Activated CD8-positive, alpha-beta memory T cell treated with anti-CD3 and anti-CD28 coated beads for 36 hours (primary cell): Measurements from ENCODE around the gene TBX20. TPM values are rescaled to one million over a fixed set of nuclear protein-coding genes. Genes with fewer than 3 reads are reported as not detected.
"Not testable (repeated sequence)": the region's sequence is repeated elsewhere in the genome, so short reads cannot be mapped to it uniquely, and the experiment has no call there.

Experiments used
- CTCF ChIA-PET: fragments of 350-600 bp; sonication (Branson Sonifier 250); formaldehyde crosslinking; loops from one replicate; lab custom pipeline; 2021; ENCODE audit warnings: antibody characterized with exemption; lab: Charles Lee
- POLR2A ChIA-PET: fragments of 350-600 bp; sonication (Branson Sonifier 250); formaldehyde crosslinking; loops from one replicate; lab custom pipeline; 2021; ENCODE audit warnings: antibody characterized with exemption; lab: Charles Lee
- total RNA-seq, 2 experiments: library from RNA; stranded (reverse); gene quantifications; one replicate each; pipeline ENCODE4 v1.2.3, GENCODE V29; 2021

TBX20 gene
- total RNA-seq, 2 experiments from 2014 or later = not detected

DNA sequence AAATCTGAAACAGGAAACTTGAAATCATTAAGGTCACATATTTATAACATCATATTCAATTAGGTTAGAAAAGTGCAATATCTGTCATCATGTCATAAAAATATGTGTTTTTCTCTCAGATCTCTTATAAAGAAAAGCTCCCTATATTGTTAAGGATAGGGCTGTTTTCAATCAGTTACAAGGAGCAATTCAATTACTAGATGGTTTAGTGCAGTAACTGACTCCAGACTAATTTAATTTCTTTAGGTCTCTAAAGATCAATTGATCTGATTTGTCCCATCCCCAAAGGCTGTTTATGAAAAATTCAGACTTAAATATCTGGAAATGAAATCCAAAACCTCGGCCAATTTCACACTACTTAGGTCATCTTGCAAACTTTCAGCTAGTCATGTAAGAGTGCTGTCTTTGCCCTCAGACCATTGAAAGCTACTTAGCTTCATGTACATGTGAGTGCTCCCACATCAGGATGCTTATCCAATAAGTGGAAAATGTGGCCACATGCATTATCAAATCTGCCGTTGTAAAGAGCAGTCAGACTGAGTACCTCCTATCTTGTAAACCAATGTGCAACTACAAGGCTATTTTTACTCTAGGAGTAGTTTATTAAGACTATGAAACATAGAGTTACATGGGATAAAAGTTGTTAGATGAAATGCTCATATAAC, 24.7 kb downstream of the TBX20 start:
- CTCF ChIA-PET, POLR2A ChIA-PET: not testable (repeated sequence)

DNA sequence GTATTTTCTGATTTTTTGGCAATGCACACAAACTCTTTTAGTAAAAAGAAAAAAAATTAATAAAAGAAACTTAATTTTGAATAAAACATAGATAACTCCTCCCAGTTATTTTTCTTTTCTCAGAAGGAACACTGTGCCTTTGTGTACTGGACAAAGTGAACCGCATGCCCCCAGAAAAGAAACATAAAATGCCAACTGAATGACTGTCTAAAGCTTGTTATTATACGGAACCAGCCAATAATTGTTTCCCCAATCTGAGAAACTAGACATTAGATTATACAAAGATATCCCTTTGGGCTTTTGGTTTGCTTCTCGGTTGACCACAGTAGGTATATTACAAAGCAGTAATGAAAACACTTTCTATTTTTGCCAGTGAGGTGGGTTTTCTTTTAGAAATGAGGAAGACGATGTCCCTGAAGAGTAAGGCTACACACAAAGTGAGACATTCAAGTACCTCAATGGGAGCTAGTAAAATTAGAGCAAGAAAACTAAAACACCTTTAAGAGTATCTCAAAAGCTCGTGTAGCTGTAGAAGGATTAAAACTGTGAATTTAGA, 25.3 kb downstream of the TBX20 start:
- CTCF ChIA-PET, POLR2A ChIA-PET: not testable (repeated sequence)

DNA sequence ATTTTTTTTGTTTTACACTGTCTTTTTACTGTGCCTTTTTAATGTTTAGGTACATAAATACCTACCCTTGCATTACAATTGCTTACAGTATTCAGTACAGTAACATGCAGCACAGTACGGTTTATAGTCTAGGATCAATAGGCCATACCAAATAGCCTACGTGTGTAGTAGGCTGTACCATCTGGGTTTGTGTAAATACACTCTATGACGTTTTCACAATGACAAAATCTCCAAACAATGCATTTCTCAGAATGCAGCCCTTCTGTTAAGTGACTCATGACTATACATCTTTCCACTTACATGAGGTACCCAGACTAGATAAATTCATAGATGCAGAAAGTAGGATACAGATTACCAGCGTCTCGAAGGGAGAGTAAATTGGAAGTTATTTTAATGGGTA, 26.5 kb downstream of the TBX20 start:
- CTCF ChIA-PET, POLR2A ChIA-PET: not testable (repeated sequence)

DNA sequence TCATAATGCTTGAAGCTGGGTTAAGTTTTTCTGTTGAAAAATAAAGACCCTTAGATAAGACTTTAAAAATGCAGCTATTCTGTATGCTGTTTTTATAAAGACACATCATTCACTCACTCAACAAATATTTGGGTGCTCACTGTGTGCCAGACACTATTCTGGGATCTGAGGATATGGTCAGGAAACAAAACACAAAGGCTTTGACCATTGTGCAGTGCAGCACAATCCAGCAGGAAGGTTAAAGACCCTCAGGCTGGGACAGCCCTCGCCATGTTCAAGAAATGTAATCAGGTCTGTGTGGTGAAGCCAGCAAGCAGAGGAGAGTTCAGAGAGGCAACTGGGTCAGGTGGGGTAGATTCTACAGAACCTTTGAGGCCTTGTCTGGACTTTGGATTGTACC, 31.5 kb downstream of the TBX20 start:
- CTCF ChIA-PET, POLR2A ChIA-PET: not testable (repeated sequence)

DNA sequence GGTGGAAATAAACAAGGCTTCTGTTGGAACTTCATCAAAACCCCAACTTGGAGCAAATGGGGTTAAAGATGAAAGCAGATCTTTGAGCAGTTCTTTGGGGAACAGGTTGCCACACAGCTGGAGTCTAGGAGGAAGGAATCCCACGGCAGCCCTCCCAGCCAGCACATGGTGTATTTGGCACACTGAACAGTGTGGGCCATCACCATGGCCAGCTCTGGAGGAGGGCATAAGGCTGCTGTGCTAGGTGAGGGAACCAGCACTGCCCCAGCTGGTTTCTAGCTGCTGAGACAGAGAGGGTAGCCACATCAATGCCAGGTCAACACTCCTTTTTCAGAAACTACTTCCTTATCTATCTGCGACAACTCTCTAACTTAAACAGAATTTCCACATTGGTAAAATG, 33.7 kb downstream of the TBX20 start:
- POLR2A ChIA-PET = not testable (repeated sequence)

DNA sequence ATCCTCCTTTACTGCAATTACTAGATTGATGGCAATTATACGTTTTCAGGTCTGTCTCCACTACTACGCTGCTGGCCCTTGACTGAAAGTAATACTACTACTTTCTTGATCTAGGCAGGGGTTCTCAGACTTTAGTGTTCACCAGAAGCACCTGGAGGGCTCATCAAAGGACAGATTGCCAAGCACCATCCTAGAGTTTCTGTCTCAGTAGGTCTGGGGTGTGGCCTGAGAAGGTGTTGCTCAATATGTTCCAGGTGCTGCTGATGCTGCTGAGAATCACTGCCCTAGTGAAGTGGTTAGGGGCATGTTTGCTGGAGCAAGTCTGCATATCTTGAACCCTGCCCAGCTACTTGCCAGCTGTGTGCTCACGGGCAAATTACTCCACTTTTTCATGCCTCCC, 37.9 kb downstream of the TBX20 start:
- CTCF ChIA-PET, POLR2A ChIA-PET: not testable (repeated sequence)

More for the DNA sequence above, 33.7 kb downstream of the TBX20 start:
- CTCF ChIA-PET = not testable (repeated sequence)

DNA sequence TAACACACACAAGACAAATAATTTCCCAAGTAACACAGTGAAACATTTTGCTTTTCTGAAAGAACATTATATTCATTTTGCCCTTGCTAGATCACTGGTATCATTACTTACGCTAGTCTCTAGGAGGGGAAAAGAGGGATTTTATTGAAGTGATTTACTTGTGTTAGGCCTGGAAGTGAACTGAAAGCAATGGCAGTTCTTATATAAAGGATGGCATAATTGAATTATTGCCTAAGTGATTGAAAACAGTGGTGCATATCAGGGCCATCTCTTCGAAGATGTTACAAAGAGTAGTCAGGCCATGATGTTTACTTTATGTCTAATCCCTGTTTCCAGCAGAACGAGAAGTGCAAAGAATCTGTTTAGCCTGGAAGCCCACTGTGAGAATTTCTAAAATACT, 38.8 kb downstream of the TBX20 start:
- POLR2A ChIA-PET, CTCF ChIA-PET: not testable (repeated sequence)

DNA sequence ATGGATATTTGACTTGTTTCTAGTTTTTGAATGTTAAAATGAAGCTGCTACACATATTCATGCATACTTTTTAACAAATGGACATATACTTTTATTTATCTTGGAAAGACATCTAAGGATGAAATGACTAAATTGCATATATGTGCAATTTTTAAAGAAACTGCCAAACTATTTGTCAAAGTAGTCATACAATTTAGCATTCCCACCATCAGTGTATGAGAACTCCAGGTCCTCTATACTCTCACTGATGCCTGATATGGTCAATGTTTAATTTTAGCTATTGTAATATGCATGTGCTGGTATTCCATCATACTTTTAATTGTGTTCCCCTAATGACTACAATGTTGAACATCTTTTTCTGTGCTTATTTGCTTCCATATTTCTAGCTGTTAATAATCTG, 47.0 kb downstream of the TBX20 start:
- POLR2A ChIA-PET, CTCF ChIA-PET: not testable (repeated sequence)

DNA sequence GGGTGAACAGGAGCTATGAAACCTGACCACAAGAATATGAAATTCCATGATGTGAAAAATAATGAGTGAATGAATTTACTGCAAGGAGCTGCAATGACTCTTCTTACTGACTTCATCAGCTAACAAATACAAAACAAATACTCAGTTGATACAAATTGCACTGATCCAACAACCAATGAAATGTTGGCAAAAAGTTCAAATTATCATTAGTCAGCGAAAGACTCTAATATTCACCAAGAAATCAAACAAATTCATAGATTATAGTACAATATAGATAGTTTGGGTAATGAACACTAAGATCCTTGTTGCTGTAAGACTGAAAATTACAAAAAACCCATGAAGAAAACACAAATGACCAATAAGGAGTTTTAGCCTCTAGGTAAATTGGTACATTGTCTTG, 49.0 kb downstream of the TBX20 start:
- POLR2A ChIA-PET = not testable (repeated sequence)

DNA sequence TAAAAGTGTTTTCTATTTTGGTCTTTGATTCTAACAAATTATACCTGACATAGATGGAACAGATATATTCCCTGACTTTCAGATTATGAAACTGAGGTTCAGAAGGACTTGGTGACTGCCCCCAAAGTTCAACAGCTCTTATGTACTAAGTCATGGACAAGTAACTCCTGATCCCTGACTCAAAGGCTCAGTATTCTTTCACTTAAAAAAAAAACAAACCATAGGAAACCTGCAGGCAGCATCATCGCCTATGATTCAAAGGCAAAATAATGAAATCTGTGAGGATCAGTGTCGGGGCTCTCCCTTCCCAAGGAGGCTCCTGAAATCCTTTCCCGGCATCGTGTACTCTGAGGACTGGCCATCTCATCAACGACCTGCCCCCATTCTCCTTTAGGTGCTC, 49.9 kb downstream of the TBX20 start:
- POLR2A ChIA-PET, CTCF ChIA-PET: not testable (repeated sequence)

More for the DNA sequence above, 49.0 kb downstream of the TBX20 start:
- CTCF ChIA-PET = not testable (repeated sequence)

DNA sequence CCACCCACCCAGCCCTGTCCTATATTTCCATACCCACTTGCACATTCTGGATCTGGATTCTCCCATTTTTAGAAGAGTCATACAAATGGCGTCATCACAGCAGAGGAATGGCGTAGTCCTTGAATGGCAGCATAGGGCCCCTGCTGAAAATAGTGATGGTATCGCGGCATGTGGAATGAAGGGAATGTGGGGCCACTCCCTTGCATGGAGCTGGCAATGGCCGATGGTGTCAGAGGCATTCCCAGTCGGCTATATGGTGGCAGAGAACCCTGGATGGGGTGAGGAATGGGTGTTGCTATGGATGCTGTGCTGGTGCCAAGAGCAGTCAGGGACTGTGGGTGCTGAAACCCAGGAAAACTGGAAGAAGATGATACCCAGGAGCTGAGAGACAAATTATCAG, 51.5 kb downstream of the TBX20 start:
- CTCF ChIA-PET, POLR2A ChIA-PET: not testable (repeated sequence)

DNA sequence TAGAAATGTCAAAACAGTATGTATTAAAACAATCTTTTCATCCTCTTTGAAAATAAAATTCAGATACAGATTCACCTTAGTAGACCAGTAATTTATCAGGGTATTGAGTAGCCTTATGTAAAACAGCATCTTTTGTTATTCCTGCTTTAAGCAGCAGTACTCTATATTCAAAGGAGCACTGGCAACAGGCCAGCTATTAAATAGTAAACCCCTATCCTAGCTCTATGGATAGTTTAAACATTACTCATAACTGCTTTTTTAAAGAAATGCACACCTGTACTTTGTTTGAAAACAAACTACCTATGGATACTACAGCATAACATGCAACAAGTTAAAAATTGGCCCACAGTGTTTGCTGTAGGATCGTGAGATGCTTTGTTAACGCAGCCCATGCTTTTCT, 53.7 kb downstream of the TBX20 start:
- CTCF ChIA-PET, POLR2A ChIA-PET: not testable (repeated sequence)

DNA sequence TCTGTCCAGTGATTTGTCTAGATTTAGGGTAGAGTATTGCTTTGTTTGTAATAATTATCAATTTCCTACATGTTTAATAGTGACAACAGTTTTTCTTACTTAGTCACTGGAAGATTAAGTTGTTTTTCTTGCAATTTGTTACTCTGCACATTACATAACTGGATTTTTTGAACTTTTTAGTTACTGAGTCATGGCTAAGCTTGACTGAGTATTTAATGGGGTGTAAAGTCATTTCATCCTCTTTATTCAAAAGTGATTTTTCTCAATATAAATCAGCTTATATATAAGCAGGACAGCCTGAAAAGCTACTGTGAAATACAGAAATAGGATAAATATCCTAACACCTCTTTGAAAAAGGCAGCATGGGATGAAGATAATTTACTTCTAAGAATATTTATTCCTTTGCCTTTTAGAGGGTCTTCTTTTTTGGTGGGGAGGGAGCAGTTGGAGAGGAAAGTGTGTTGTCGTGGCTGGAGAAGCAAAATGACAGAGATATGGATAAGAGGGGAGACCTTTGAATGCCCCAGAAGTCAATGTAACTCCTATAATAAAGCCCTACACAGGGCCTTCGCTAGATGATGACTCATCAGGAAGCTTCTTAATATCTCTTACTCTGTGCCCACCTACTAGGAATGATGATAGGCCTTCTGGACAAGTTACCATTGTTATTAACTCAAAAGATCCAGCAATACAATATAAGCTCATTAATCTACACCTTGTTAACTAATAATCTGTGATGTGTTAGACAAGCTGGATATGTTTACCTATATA, 55.3 kb downstream of the TBX20 start:
- POLR2A ChIA-PET, CTCF ChIA-PET: not testable (repeated sequence)

DNA sequence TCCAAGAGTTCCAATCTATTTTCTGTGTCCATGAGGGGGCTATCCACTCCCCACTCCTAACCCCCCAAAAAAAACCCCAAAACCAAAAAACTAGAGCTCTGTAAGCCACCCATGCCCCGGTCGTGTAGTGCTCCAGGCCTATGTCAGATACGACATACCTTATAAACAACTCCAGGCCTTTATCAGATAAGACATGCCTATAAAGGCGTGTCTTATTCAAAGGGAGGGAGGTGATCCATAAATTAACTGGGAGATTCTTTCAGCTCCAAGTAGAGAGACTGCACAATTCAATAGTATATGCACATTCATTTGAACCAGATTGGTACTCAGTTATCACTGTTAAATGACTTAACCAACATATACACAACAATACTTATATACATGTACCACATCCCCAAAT, 62.3 kb downstream of the TBX20 start:
- CTCF ChIA-PET = not testable (repeated sequence)

DNA sequence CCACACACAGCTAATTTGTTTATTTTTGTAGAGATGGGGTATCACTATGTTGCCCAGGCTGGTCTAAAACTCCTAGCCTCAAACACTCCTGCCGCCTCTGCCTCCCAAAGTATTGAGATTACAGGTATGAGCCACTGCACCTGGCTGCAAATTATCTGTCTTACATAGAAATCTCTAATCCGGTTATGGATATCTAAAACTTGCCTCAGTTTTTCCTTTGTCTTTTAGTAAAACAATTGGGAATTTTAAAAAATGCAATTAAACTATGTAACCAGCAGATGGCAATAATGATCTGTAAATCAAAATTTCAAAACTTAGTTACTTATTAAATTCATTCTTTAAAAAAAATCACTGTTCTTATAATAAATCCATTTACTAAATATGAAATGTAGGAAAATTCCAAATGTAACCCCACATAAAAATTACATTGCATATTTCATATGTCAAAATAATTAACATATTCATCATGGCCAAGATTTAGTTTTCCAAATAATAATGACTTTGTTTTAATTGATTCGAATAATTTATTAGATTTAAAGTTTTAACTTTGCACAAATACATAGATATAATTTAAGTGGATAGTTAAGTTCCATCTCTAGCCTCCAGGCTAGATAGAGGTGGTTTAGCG, 63.6 kb downstream of the TBX20 start:
- CTCF ChIA-PET = interaction anchor here (0.6 kb wide), 1 partner anchor 399 kb away, joined by 3 read pairs; no protein-coding TSS in a partner anchor
- POLR2A ChIA-PET = not testable (repeated sequence)

More for the DNA sequence above, 62.3 kb downstream of the TBX20 start:
- POLR2A ChIA-PET = not testable (repeated sequence)

DNA sequence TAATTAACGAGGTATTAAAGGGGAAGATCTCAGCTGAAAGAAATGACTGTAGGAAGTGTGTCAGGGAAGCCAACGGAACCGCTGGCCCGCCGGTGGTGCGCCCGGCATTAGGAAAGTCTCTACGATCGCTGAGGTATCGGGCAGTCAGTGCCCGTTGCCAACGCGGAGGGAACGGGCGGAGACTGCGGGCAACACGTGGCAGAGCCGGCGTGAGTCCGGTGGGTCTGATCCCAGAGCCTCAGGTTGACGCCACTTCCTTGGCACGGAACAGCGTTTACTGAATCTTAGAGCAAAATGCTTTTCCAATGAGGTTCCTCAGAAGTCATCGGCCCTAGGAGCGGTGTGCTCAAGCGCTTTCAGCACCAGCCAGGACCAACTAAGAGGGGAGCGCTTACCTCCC, 67.1 kb downstream of the TBX20 start:
- POLR2A ChIA-PET, CTCF ChIA-PET: not testable (repeated sequence)

DNA sequence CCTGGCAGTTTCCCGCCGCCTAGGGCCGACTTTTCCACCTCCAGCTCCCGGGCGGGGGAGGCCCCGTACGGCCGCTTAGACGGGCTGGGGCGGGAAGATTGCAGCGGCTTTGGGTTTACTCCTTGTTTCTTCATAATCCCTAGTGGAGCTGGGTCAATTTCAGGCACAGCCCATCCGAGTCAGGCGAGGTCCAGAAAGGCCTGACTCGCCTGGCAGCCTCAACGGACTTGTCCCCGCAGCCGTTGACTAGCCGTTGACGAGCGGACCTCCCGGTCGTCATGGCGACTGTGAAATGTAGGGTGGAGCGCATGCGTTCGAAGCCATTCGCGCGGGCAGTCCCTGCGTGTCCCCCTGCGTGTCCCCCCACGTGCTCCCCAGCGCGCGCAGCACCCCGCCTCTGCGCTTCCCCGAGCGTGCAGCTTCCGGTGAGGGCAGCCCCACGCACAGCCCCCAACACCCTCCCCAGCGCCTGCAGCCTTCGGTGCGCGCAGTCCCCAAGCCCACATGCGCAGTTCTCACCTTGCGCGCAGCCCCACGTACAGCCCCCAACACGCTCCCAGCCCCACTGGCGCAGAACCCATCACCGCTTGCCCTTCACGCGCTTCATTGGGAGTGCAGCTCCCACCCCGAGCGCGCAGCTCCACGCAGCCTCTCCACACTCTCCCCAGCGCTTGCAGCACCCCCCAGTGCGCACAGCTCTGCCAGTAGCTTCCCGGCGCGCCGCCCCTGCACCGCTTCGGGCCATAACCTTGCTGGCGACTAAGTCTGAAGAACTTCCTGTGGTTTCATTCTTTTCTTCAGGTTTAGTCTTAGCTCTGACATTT, 67.8 kb downstream of the TBX20 start:
- ChIA-PET CTCF (no interaction called here), POLR2A (no interaction called here)

DNA sequence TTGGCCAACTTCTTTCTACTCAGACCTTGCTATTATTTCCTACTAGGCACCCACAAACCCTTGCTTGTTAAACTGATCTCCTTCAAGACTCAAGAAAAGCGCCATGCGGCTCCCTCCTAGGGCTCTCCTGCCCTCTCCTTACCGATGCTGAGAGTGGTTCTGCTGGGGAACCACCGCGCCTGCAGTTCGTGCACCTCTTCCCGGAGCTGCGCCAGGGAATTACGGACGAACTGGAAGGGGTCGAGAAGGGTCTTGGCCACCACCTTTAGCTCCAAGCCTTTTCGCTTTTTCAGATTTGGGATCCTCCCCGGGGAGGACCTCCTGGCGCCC, 68.4 kb downstream of the TBX20 start:
- POLR2A ChIA-PET, CTCF ChIA-PET: not testable (repeated sequence)

DNA sequence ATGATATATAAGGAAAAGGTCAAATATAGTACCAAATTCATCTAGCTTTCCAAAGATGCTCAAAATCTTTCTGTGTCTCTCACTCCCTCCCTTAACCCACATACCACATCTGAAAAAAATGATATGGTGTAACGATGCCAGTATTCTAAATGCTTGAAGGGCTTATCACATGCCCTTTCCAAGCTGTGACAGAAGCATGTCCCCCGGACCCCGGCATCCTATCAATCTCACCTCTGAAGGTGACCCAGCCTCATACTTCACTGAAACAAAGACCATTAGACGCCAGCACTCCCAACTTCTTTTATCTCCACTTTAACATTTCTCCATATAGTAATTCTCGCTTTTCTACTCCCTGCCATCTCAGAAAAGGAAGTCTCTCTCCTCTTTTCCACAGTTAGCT, 68.9 kb downstream of the TBX20 start:
- CTCF ChIA-PET = not testable (repeated sequence)

More for the DNA sequence above, 68.9 kb downstream of the TBX20 start:
- POLR2A ChIA-PET = not testable (repeated sequence)
